H1 (cell line): ENCODE results near the gene AOPEP. TPM values are rescaled to one million over a fixed set of nuclear protein-coding genes. Genes with fewer than 3 reads are reported as not detected.

ENCODE experiments used
- CTCF ChIA-PET: fragments of 300-600 bp; sonication (Branson Sonifier 250); formaldehyde crosslinking; loops from one replicate; lab custom pipeline; 2021; ENCODE audit not compliant: partially characterized antibody; lab: Charles Lee
- POLR2A ChIA-PET: fragments of 300-600 bp; sonication (Branson Sonifier 250); formaldehyde crosslinking; loops from one replicate; lab custom pipeline; 2021; ENCODE audit warnings: inconsistent platforms; ENCODE audit not compliant: partially characterized antibody; lab: Charles Lee
- DNase-seq, 2 experiments: peaks; one replicate each; pipeline versions ENCODE4 v3.0.0 to v3.0.0-alpha.2; 2010 to 2022; ENCODE audit warnings: low spot score in 2 of 2, low read depth in 1 of 2, mixed read lengths in 1 of 2
- FAIRE-seq: peaks from 2 replicates; lab custom pipeline; 2011; peaks lifted over from hg19 to GRCh38; lab: Jason Lieb, UNC
- H2AFZ ChIP-seq: 2 replicates; pipeline ENCODE4 v1.8.1; 2012; ENCODE audit warnings: low read length, inconsistent platforms
- H2AK5ac ChIP-seq: 2 replicates; pipeline ENCODE4 v1.6.1; 2013; ENCODE audit warnings: low read depth, low read length
- H2BK120ac ChIP-seq: replicated peaks from 2 replicates; pipeline ENCODE3; 2013; ENCODE audit warnings: low read depth, low read length, inconsistent platforms
- H2BK12ac ChIP-seq: 2 replicates; pipeline ENCODE4 v1.6.1; 2013; ENCODE audit warnings: low read depth, low read length
- H2BK15ac ChIP-seq: 2 replicates; pipeline ENCODE4 v1.6.1; 2013; ENCODE audit warnings: low read length
- H2BK20ac ChIP-seq: 2 replicates; pipeline ENCODE4 v1.6.1; 2013; ENCODE audit warnings: low read length
- H2BK5ac ChIP-seq: 2 replicates; pipeline ENCODE4 v1.6.1; 2013; ENCODE audit warnings: low read depth, low read length
- H3K14ac ChIP-seq: 2 replicates; pipeline ENCODE4 v1.6.1; 2013; ENCODE audit warnings: inconsistent platforms; ENCODE audit not compliant: insufficient read length
- H3K18ac ChIP-seq: 2 replicates; pipeline ENCODE4 v1.6.1; 2013; ENCODE audit warnings: low read length; ENCODE audit errors: extremely low read depth
- H3K23ac ChIP-seq: 2 replicates; pipeline ENCODE4 v1.6.1; 2013; ENCODE audit warnings: inconsistent platforms; ENCODE audit not compliant: insufficient read length
- H3K23me2 ChIP-seq: 2 replicates; pipeline ENCODE4 v1.6.1; 2013; ENCODE audit warnings: low read depth, low read length
- H3K27ac ChIP-seq: 2 replicates; pipeline ENCODE4 v1.6.1; 2011; ENCODE audit warnings: low read depth, low read length, inconsistent platforms
- H3K27me3 ChIP-seq, 4 experiments: replicated peaks in 1 of 4; 1 replicate in 1 of 4; 2 replicates in 3 of 4; pipeline versions ENCODE4 v1.6.1 to v1.8.1; 2011 to 2013; ENCODE audit warnings: low read length in 3 of 4, mild to moderate bottlenecking in 3 of 4, inconsistent platforms in 2 of 4, mixed read lengths in 2 of 4, moderate library complexity in 1 of 4; ENCODE audit not compliant: control insufficient read depth in 3 of 4, insufficient read depth in 3 of 4; ENCODE audit errors: extremely low read depth in 1 of 4
- H3K36me3 ChIP-seq, 4 experiments: 2 replicates each; pipeline versions ENCODE4 v1.6.1 to v1.8.1; 2011 to 2013; ENCODE audit warnings: mild to moderate bottlenecking in 4 of 4, low read length in 3 of 4, moderate library complexity in 2 of 4, control low read depth in 1 of 4, inconsistent platforms in 1 of 4; ENCODE audit not compliant: insufficient read depth in 4 of 4, control insufficient read depth in 2 of 4
- H3K4ac ChIP-seq: replicated peaks from 2 replicates; pipeline ENCODE3; 2013; ENCODE audit warnings: low read length, low read depth, mixed read lengths, inconsistent platforms; ENCODE audit not compliant: insufficient read length
- H3K4me1 ChIP-seq, 4 experiments: replicated peaks in 1 of 4; 1 replicate in 1 of 4; 2 replicates in 3 of 4; pipeline versions ENCODE4 v1.6.1 to v1.8.1; 2011 to 2013; ENCODE audit warnings: low read length in 3 of 4, inconsistent platforms in 2 of 4, mixed read lengths in 1 of 4; ENCODE audit not compliant: insufficient read depth in 4 of 4, control insufficient read depth in 3 of 4
- H3K4me2 ChIP-seq, 2 experiments: 2 replicates each; pipeline versions ENCODE4 v1.6.1 to v1.8.1; 2011 to 2013; ENCODE audit warnings: low read depth in 2 of 2, low read length in 2 of 2, control low read depth in 1 of 2, inconsistent platforms in 1 of 2, mild to moderate bottlenecking in 1 of 2; ENCODE audit not compliant: insufficient read depth in 1 of 2
- H3K4me3 ChIP-seq, 4 experiments: fragments of 200-600, 300-600 bp in 1 of 4; sonication (generic), shearing (Covaris generic), sonication (Bioruptor Twin) in 1 of 4; 2 replicates each; pipeline versions ENCODE4 v1.5.1 to v1.8.1; 2011 to 2016; ENCODE audit warnings: low read length in 4 of 4, low read depth in 3 of 4, control low read depth in 2 of 4, inconsistent platforms in 2 of 4, mild to moderate bottlenecking in 2 of 4, mixed read lengths in 1 of 4, moderate library complexity in 1 of 4; ENCODE audit not compliant: insufficient read depth in 2 of 4; ENCODE audit errors: extremely low read depth in 1 of 4
- H3K56ac ChIP-seq: replicated peaks from 2 replicates; pipeline ENCODE3; 2013; ENCODE audit warnings: low read depth, mild to moderate bottlenecking, mixed read lengths, low read length, inconsistent platforms; ENCODE audit not compliant: insufficient read length
- H3K79me1 ChIP-seq: 2 replicates; pipeline ENCODE4 v1.6.1; 2013; ENCODE audit warnings: low read depth, low read length, control low read depth
- H3K79me2 ChIP-seq, 2 experiments: 2 replicates each; pipeline versions ENCODE4 v1.6.1 to v1.8.1; 2012 to 2013; ENCODE audit warnings: low read length in 2 of 2, mild to moderate bottlenecking in 2 of 2, inconsistent platforms in 1 of 2; ENCODE audit not compliant: insufficient read depth in 2 of 2, control insufficient read depth in 1 of 2
- H3K9ac ChIP-seq, 4 experiments: replicated peaks in 1 of 4; 1 replicate in 1 of 4; 2 replicates in 3 of 4; pipeline versions ENCODE4 v1.6.1 to v1.8.1; 2011 to 2013; ENCODE audit warnings: low read depth in 3 of 4, low read length in 3 of 4, control low read depth in 2 of 4, mild to moderate bottlenecking in 2 of 4, moderate library complexity in 2 of 4, inconsistent platforms in 1 of 4; ENCODE audit errors: extremely low read depth in 1 of 4
- H3K9me3 ChIP-seq, 2 experiments: 2 replicates each; pipeline versions ENCODE4 v1.6.1 to v1.8.1; 2012 to 2013; ENCODE audit warnings: mild to moderate bottlenecking in 2 of 2, moderate library complexity in 2 of 2, control low read depth in 1 of 2, inconsistent platforms in 1 of 2, low read depth in 1 of 2, low read length in 1 of 2, mixed read lengths in 1 of 2; ENCODE audit not compliant: insufficient read depth in 2 of 2
- H4K20me1 ChIP-seq, 2 experiments: replicated peaks in 1 of 2; 2 replicates each; pipeline versions ENCODE3 to v1.8.1; 2011 to 2013; ENCODE audit warnings: inconsistent platforms in 2 of 2, low read length in 2 of 2, mild to moderate bottlenecking in 1 of 2; ENCODE audit not compliant: insufficient read depth in 2 of 2, control insufficient read depth in 1 of 2
- H4K5ac ChIP-seq: 2 replicates; pipeline ENCODE4 v1.6.1; 2013; ENCODE audit warnings: low read length, low read depth, mixed read lengths, inconsistent platforms; ENCODE audit not compliant: insufficient read length
- H4K8ac ChIP-seq: 2 replicates; pipeline ENCODE4 v1.8.0; 2013; ENCODE audit warnings: mild to moderate bottlenecking, moderate library complexity, low read length, inconsistent platforms; ENCODE audit not compliant: insufficient read depth; ENCODE audit errors: extremely low read depth
- H4K91ac ChIP-seq: replicated peaks from 2 replicates; pipeline ENCODE3; 2013; ENCODE audit warnings: low read length, mixed read lengths, inconsistent platforms; ENCODE audit not compliant: insufficient read length
- CBX8 ChIP-seq: fragments of 300-800, 300-1000 bp; sonication (generic); IDR thresholded peaks from 2 replicates; pipeline ENCODE4 v1.7.1; 2016; ENCODE audit warnings: low read depth, low read length, borderline replicate concordance
- GTF2F1 ChIP-seq: IDR thresholded peaks from 2 replicates; pipeline ENCODE4 v1.6.1; 2012; ENCODE audit warnings: low read depth, low read length, improper control_type of control experiment, borderline replicate concordance
- PHF8 ChIP-seq: fragments of 200-600 bp; sonication (generic); conservative IDR thresholded peaks from 2 replicates; pipeline ENCODE4 v1.7.1; 2012; ENCODE audit warnings: low read depth, mild to moderate bottlenecking, inconsistent platforms, low read length, moderate library complexity
- POU5F1 ChIP-seq: IDR thresholded peaks from 2 replicates; pipeline ENCODE4 v1.6.1; 2011; ENCODE audit warnings: low read depth, mild to moderate bottlenecking, low read length, moderate library complexity
- RXRA ChIP-seq: IDR thresholded peaks from 2 replicates; pipeline ENCODE4 v1.6.1; 2011; ENCODE audit warnings: low read depth, mild to moderate bottlenecking, low read length, moderate library complexity; ENCODE audit not compliant: insufficient read depth
- SP1 ChIP-seq: IDR thresholded peaks from 2 replicates; pipeline ENCODE4 v1.6.1; 2011; ENCODE audit warnings: low read depth, low read length
- SRF ChIP-seq: IDR thresholded peaks from 2 replicates; pipeline ENCODE4 v1.6.1; 2011; ENCODE audit warnings: mild to moderate bottlenecking, low read depth, low read length, moderate library complexity
- TCF12 ChIP-seq: IDR thresholded peaks from 2 replicates; pipeline ENCODE4 v1.6.1; 2011; ENCODE audit warnings: low read depth, mild to moderate bottlenecking, low read length
- WGBS, 2 experiments: shearing (Covaris generic) in 1 of 2; methylation state at CpG; one replicate each; pipeline versions ENCODE4 v1.1.6 to v1.1.7; 2013 to 2015; ENCODE audit warnings: low lambda C conversion rate in 2 of 2, mixed read lengths in 2 of 2, inconsistent platforms in 1 of 2, low coverage in 1 of 2, missing lambda C conversion rate in 1 of 2; ENCODE audit not compliant: insufficient replicate concordance in 2 of 2, insufficient coverage in 1 of 2, insufficient read length in 1 of 2; ENCODE audit errors: extremely low coverage in 1 of 2, missing lambda C conversion rate in 1 of 2; 5-methylcytosine and 5-hydroxymethylcytosine counted together
- polyA plus RNA-seq, 7 experiments: library from polyadenylated mRNA; depleted of rRNA in 3 of 7; stranded (reverse) in 5 of 7; unstranded in 2 of 7; fragments of >200 nt in 5 of 7; fragments of 200-250 nt in 2 of 7; gene quantifications; 1 replicate in 5 of 7; 2 replicates in 1 of 7; 4 replicates in 1 of 7; pipeline versions ENCODE4 v1.2.1 to v1.2.3, GENCODE V29; 2011 to 2013; ENCODE audit warnings: missing spikeins in 2 of 7, mixed read lengths in 2 of 7
- total RNA-seq: library from RNA; stranded (reverse); fragmentation: NEBNext Ultra II Directional; extraction: Animal tissue kit (Norgen Biotek cat#: 25700); gene quantifications from 2 replicates; pipeline ENCODE4 v1.2.1, GENCODE V29; 2021

Gene AOPEP
- total and polyA plus RNA-seq, 2 of the 8 experiments (the other 6 are each of a cell fraction or from before 2014, with no cell fraction given): 6.1 to 14.3 TPM

DNA sequence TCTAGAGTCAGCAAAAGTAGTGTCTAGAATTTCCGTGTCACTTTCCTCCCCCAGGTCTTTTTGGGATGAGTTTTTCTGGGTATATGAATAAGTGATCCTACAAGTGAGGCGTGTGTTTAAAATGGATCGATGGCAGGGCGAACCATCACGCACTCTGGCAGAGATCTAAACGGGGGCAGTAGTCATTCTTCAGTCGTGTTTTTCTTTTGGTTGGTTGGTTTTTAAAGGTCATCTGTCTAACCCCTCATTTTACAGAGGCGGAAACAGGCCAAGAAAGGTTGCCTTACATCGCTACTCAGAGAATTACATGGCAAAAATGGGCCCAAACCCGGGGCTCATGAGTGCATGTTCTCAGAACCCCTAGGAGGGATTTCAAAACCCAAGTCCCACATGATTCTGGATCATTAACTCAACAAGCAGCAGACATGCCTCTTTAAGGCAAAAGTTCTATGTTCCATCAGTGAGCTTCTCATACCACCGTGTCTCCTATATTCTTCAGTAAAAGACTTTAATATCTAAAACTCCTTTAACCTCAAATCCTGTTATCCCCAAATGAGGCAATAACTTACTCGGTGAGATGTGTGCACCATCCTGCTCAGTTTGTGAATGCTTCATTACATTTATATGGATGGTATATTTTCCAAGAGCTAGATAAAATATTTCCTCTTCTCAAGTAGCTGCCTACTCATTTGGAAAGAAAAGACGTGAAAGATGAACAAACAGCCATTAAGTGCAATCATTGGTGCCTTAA is 145.8 kb downstream of the AOPEP start:
- H2BK20ac ChIP-seq: no peak overlapping the region
- ChIA-PET POLR2A (no interaction called here), CTCF (interaction anchor here (0.6 to 1.1 kb wide), 2 partner anchors 12 to 201 kb away, joined by 3 read pairs; no protein-coding TSS in a partner anchor)
- no peak overlapping the region for H3K14ac ChIP-seq
- no peak overlapping the region for H3K23ac ChIP-seq
- H2BK120ac ChIP-seq: no peak overlapping the region
- no peak overlapping the region for H3K18ac ChIP-seq
- H3K79me2 ChIP-seq: no peaks in the 10 kb centered on the region
- no peak overlapping the region for H2BK5ac ChIP-seq
- no peak overlapping the region for H4K8ac ChIP-seq
- no peak overlapping the region for H3K9ac ChIP-seq
- no peaks in the 10 kb centered on the region for H4K20me1 ChIP-seq
- no peak overlapping the region for H4K91ac ChIP-seq
- H2BK12ac ChIP-seq: no peak overlapping the region
- peak in 1 of 2 experiments; percentile 17 for DNase-seq
- no peak overlapping the region for H2AFZ ChIP-seq
- no peak overlapping the region for H2AK5ac ChIP-seq
- peaks cover 0 to 3% (median 0%) of the 10 kb centered on the region in 4 experiments; a peak in 2 of 7 replicates for H3K4me1 ChIP-seq
- no peak for TF ChIP-seq PHF8
- no peak for TF ChIP-seq SP1
- no peak for TF ChIP-seq RXRA
- no peak for TF ChIP-seq GTF2F1
- no peak for TF ChIP-seq SRF
- no peak for TF ChIP-seq CBX8
- TF ChIP-seq POU5F1: no peak
- no peak for TF ChIP-seq TCF12
- TF ChIP-seq, all 59 proteins: peak for 0
- Histone ChIP-seq H3K56ac (no peak overlapping the region), H3K4me2 (no peak overlapping the region), H3K36me3 (no peaks in the 10 kb centered on the region), H3K79me1 (no peaks in the 10 kb centered on the region), H3K4me3 (no peak overlapping the region), H3K27ac (no peak overlapping the region), H3K27me3 (no peaks in the 10 kb centered on the region), H4K5ac (no peak overlapping the region), H3K23me2 (no peaks in the 10 kb centered on the region), H3K4ac (no peak overlapping the region), H3K9me3 (no peaks in the 10 kb centered on the region), H2BK15ac (no peak overlapping the region)
- FAIRE-seq: no peak
- 82% methylated on average over 13 of the region's 13 CpGs; no CpG with 5 or more reads in 1 of the 2 experiments for WGBS, 2 experiments
